Activated CD4-positive, alpha-beta T cell treated with anti-CD3 and anti-CD28 coated beads, Interleukin-10, Interleukin-2, amounts not matched to agents 100 ng/mL and 50 ng/mL, durations not matched to agents 16 hours and 8 hours (primary cell): Measurements from ENCODE around the gene DNAJA3.
"Not testable (repeated sequence)": the region's sequence is repeated elsewhere in the genome, so short reads cannot be mapped to it uniquely, and the experiment has no call there.

Source experiments
- DNase-seq: peaks from one replicate; pipeline ENCODE4 v3.0.0-alpha.2; 2020

Gene DNAJA3

GRCh38 chr16:4388271-4389021, 37.2 kb upstream of the DNAJA3 start:
- no peak for DNase-seq

- no peak for DNase-seq
Measured at GRCh38 chr16:4389051-4389955, 36.4 kb upstream of the DNAJA3 start.

- no peak for DNase-seq
Measured at GRCh38 chr16:4390266-4391260, 35.1 kb upstream of the DNAJA3 start.

GRCh38 chr16:4391631-4392381, 33.9 kb upstream of the DNAJA3 start:
- no peak for DNase-seq

GRCh38 chr16:4392382-4393239, 33.1 kb upstream of the DNAJA3 start:
- DNase-seq: no peak

- DNase-seq: no peak
Measured at GRCh38 chr16:4393240-4393600, 32.4 kb upstream of the DNAJA3 start.

GRCh38 chr16:4393850-4394249, 31.8 kb upstream of the DNAJA3 start:
- DNase-seq: not testable (repeated sequence)

GRCh38 chr16:4395055-4395726, 30.5 kb upstream of the DNAJA3 start:
- DNase-seq: no peak

GRCh38 chr16:4399001-4399730, 26.5 kb upstream of the DNAJA3 start:
- no peak for DNase-seq

- no peak for DNase-seq
Measured at GRCh38 chr16:4401094-4401501, 24.6 kb upstream of the DNAJA3 start.

GRCh38 chr16:4401510-4401909, 24.2 kb upstream of the DNAJA3 start:
- no peak for DNase-seq

- peak; percentile 69 for DNase-seq
Measured at GRCh38 chr16:4402439-4403132, 23.1 kb upstream of the DNAJA3 start.

GRCh38 chr16:4403133-4403949, 22.3 kb upstream of the DNAJA3 start:
- DNase-seq: no peak

GRCh38 chr16:4404247-4404966, 21.3 kb upstream of the DNAJA3 start:
- DNase-seq: peak; percentile 37

GRCh38 chr16:4404967-4405696, 20.5 kb upstream of the DNAJA3 start:
- DNase-seq: no peak

- no peak for DNase-seq
Measured at GRCh38 chr16:4407543-4408322, 17.9 kb upstream of the DNAJA3 start.
